ENCODE data around the gene GTPBP10. TPM values are rescaled to one million over a fixed set of nuclear protein-coding genes. Genes with fewer than 3 reads are reported as not detected.
A peak's percentile ranks its signal among the peaks of the same experiment; 100 is the strongest.

The GTPBP10 gene, protein sequence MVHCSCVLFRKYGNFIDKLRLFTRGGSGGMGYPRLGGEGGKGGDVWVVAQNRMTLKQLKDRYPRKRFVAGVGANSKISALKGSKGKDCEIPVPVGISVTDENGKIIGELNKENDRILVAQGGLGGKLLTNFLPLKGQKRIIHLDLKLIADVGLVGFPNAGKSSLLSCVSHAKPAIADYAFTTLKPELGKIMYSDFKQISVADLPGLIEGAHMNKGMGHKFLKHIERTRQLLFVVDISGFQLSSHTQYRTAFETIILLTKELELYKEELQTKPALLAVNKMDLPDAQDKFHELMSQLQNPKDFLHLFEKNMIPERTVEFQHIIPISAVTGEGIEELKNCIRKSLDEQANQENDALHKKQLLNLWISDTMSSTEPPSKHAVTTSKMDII
- 16.0 and 16.1 TPM in 2 replicates for total RNA-seq

DNA sequence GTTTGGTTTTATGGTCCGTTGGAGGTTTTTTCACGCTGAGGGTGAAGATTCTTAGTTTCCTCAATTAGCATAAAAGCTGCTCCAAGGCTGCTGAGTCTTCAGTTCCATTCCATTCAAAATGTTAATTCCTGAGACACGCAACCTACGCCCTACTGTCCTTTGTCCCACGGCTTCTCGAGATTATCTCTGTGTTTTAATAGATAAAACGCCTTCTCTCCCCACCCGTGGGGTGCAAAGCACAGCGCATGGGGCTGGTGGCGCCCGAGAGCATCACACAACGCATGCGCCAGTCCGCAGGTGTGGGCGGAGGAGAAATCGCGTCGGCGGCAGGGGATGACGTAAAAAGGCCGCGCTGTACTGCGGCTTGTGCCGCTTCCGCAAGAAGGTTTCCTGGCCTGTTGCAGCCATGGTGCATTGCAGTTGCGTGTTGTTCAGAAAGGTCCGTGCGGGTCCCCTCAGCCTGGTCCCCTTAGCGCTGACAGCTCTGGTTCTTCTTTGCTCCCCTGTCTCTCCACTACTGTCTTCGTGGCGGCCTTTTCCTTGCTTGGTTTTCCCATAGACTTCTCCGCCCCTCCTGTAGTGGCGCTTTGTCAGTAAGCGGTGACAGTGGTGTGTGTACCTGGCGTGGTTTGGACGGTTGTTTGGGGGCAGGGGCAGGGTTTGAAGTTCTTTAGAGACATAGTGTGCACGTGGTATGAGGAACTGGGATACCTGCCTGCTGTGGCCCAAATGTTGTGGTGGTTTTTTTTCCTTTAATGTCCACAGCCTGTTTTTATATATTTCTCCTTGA is at the start of gene GTPBP10:
GTPBP10 (plus strand) TSS at position 381 of the 790 bp plus-strand sequence; CDS start at position 407, 26 bp downstream.
- DNase-seq (ENCODE audit: low read depth), result peak; percentile 96
- peak within 1 kb of the TSS; percentile 99 for H3K4me3 ChIP-seq (ENCODE audit: low read depth, low read length)
- TF ChIP-seq, protein P1, sequence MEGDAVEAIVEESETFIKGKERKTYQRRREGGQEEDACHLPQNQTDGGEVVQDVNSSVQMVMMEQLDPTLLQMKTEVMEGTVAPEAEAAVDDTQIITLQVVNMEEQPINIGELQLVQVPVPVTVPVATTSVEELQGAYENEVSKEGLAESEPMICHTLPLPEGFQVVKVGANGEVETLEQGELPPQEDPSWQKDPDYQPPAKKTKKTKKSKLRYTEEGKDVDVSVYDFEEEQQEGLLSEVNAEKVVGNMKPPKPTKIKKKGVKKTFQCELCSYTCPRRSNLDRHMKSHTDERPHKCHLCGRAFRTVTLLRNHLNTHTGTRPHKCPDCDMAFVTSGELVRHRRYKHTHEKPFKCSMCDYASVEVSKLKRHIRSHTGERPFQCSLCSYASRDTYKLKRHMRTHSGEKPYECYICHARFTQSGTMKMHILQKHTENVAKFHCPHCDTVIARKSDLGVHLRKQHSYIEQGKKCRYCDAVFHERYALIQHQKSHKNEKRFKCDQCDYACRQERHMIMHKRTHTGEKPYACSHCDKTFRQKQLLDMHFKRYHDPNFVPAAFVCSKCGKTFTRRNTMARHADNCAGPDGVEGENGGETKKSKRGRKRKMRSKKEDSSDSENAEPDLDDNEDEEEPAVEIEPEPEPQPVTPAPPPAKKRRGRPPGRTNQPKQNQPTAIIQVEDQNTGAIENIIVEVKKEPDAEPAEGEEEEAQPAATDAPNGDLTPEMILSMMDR (IDR thresholded peaks at IDR 0.05; ENCODE audit: insufficient read depth, low read depth, low read length), result peak; percentile 66

DNA sequence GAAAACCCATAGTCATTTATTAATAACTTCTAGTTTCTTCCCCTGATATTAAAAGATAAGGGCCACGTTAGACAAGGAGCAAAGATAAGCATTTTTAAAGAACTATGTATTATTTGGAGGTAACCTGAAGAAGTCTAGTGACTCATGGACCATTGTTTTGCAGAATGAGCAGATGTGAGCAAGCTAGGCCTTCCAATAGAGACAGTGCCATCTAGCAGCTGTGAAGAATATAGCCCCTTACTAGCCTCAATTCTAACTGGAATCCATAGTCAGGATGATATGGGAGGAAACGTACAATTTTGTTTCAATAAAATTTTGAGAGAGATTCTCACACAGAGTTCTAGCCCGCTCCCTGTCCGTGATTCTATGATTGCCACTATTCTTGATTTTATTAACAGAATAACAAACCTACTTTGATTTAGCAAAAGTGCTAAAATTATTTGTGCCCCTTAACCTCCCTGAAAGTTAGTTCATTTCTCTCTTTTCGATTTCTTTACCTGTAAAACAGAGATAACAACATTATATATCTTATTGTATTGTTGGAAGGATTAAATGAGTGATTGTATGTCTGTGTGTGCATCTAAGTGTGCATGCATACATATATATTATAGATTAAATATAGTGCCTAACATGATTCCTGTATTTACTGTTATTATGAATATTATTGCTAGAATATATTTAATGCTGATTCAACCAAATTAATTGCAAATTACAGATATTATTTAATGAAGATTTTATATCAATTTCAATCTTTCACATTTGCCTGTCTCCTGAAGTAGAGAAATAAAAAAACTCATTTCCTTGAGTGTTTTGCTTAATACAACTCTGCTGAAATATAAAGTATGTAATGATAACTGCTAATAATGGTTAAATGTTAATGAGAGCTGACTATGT is 48.1 kb upstream of the GTPBP10 start:
- peak; percentile 60 for DNase-seq (ENCODE audit: low read depth)
- TF ChIP-seq, protein P1 (IDR thresholded peaks at IDR 0.05; ENCODE audit: insufficient read depth, low read depth, low read length), result peak; percentile 72
- H3K4me3 ChIP-seq (ENCODE audit: low read depth, low read length), result no peak overlapping the region

DNA sequence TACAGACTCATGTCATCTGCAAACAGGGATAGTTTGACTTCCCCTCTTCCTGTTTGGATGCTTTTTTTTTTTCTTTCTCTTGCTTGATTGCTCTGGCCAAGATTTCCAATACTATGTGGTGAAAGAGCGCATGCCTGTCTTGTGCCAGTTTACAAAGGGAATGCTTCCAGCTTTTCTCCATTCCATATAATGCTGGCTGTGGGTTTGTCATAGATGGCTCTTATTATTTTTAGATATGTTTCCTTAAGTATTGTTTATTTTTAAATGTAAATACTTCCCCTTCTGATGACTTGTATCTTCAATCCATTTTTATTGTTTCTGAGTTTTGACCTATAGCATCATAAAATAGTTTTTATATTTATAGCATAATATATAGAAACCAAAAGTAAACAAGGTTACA is 43.3 kb upstream of the GTPBP10 start:
- TF ChIP-seq, protein P1 (IDR thresholded peaks at IDR 0.05; ENCODE audit: insufficient read depth, low read depth, low read length), result no peak

DNA sequence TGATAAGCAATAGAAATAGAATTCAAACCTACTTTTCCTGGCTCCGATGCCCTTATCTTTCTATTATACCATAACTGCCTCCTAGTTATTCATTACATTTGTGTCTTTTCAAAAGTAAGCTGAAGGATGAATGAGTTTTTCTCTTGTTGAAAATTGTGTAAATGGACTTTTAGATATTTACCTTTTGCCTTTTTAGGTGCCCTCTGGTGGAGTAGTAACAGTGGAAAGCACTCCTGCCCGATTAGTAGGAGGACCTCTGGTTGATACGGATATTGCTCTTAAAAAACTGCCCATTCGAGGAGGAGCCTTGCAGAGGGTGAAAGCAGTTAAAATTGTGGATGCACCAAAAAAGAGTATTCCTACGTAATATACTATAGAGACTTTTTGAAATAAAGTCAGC is 36.6 kb upstream of the GTPBP10 start:
- H3K4me3 ChIP-seq (ENCODE audit: low read depth, low read length), result no peak overlapping the region

More for the DNA sequence above, 43.3 kb upstream of the GTPBP10 start:
- H3K4me3 ChIP-seq (ENCODE audit: low read depth, low read length), result no peak overlapping the region
- no peak for DNase-seq (ENCODE audit: low read depth)

DNA sequence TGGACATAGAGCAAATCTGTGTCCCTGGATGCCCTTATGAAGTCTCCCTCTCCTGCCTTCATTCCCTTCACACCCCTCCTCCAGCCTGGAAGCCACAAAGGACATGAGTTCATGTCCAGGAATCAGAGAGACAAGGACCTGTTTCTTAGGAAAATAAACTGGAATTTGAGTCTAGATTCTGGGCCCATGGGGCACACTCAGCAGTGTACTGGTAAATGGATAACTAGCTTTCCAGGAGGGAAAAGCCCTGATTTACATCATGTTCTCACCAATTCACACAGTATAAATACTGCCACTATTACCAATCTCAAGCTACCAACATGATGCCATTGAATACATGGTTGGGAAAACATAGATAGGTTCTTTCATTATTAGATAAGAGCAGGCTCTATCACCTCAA is 35.3 kb upstream of the GTPBP10 start:
- TF ChIP-seq, protein P1 (IDR thresholded peaks at IDR 0.05; ENCODE audit: insufficient read depth, low read depth, low read length), result no peak
- no peak overlapping the region for H3K4me3 ChIP-seq (ENCODE audit: low read depth, low read length)
- no peak for DNase-seq (ENCODE audit: low read depth)

More for the DNA sequence above, 36.6 kb upstream of the GTPBP10 start:
- DNase-seq (ENCODE audit: low read depth), result no peak
- TF ChIP-seq, protein P1 (IDR thresholded peaks at IDR 0.05; ENCODE audit: insufficient read depth, low read depth, low read length), result no peak

DNA sequence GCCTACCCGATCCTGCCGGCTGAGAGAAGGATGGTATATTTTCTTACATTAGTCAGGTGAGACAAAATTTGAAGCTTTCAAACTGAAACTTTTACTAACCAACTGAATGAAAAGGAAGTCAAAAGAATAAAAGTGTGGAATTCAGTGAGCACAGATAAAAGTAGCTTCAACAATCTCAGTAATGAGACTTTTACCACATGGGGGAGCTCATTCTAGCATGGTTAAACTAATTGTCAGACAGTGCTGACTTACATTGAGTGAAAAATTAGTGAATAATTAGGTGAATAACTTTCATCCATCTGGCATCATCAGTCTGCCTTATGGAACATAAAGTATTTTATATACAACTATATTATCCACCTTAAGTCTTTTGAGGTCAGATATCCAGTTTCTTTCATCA is 33.8 kb upstream of the GTPBP10 start:
- peak; percentile 26 for DNase-seq (ENCODE audit: low read depth)
- no peak overlapping the region for H3K4me3 ChIP-seq (ENCODE audit: low read depth, low read length)
- TF ChIP-seq, protein P1 (IDR thresholded peaks at IDR 0.05; ENCODE audit: insufficient read depth, low read depth, low read length), result peak; percentile 46
